IMR-90 (cell line): Measurements from ENCODE around the gene LYRM7. TPM values are rescaled to one million over a fixed set of nuclear protein-coding genes. Genes with fewer than 3 reads are reported as not detected.

Experiments used
- ATAC-seq: fragments of 200-7000 bp; cut with Tn5 transposase; 2 replicates; pipeline ENCODE4 v1.9.1; 2020; ENCODE audit warnings: low read depth, mild to moderate bottlenecking, moderate library complexity
- BruUV-seq: library from RNA; stranded (reverse); fragments of 400-500 nt; replicated peaks from 2 replicates; lab custom pipeline; 2021; lab: Mats Ljungman, UMichigan
- CTCF ChIA-PET: fragments of 300-600 bp; formaldehyde crosslinking; extraction: SDS; loops from one replicate; lab custom pipeline; 2021; ENCODE audit warnings: antibody characterized with exemption; lab: Yijun Ruan, JAX
- POLR2A ChIA-PET: fragments of 300-600 bp; sonication (Branson Sonifier 250); formaldehyde crosslinking; loops from one replicate; lab custom pipeline; 2022; ENCODE audit warnings: antibody characterized with exemption; ENCODE audit not compliant: unreplicated experiment; lab: Charles Lee
- DNase-seq: peaks from one replicate; pipeline ENCODE4 v3.0.0; 2013
- H2AFZ ChIP-seq: replicated peaks from 2 replicates; pipeline ENCODE3; 2013; ENCODE audit warnings: low read length, mild to moderate bottlenecking; ENCODE audit not compliant: poor library complexity
- H2AK5ac ChIP-seq: 2 replicates; pipeline ENCODE4 v1.6.1; 2013; ENCODE audit warnings: low read depth, low read length, inconsistent platforms
- H2AK9ac ChIP-seq: replicated peaks from 2 replicates; pipeline ENCODE3; 2013; ENCODE audit warnings: mild to moderate bottlenecking, low read depth, low read length, moderate library complexity; ENCODE audit not compliant: poor library complexity
- H2BK120ac ChIP-seq: 2 replicates; pipeline ENCODE4 v1.6.1; 2013; ENCODE audit warnings: low read depth, low read length, inconsistent platforms
- H2BK15ac ChIP-seq: 3 replicates; pipeline ENCODE4 v1.6.1; 2013; ENCODE audit warnings: low read depth, low read length, inconsistent platforms
- H2BK20ac ChIP-seq: 2 replicates; pipeline ENCODE4 v1.6.1; 2013; ENCODE audit warnings: low read depth, mild to moderate bottlenecking, inconsistent platforms, low read length, moderate library complexity
- H2BK5ac ChIP-seq: 2 replicates; pipeline ENCODE4 v1.6.1; 2013; ENCODE audit warnings: mild to moderate bottlenecking, low read depth, low read length, inconsistent platforms; ENCODE audit not compliant: poor library complexity, severe bottlenecking
- H3K14ac ChIP-seq: replicated peaks from 2 replicates; pipeline ENCODE4 v1.6.1; 2013; ENCODE audit warnings: low read depth, low read length, inconsistent platforms
- H3K18ac ChIP-seq: 2 replicates; pipeline ENCODE4 v1.6.1; 2013; ENCODE audit warnings: low read depth, low read length, control low read depth
- H3K23ac ChIP-seq: 2 replicates; pipeline ENCODE4 v1.6.1; 2013; ENCODE audit warnings: low read depth, low read length, inconsistent platforms
- H3K27ac ChIP-seq: 2 replicates; pipeline ENCODE4 v1.5.1; 2013; ENCODE audit warnings: mild to moderate bottlenecking, control low read depth, low read length; ENCODE audit not compliant: insufficient read depth
- H3K27me3 ChIP-seq: 2 replicates; pipeline ENCODE4 v1.6.1; 2013; ENCODE audit warnings: low read length; ENCODE audit not compliant: control insufficient read depth, insufficient read depth
- H3K36me3 ChIP-seq: 2 replicates; pipeline ENCODE4 v1.6.1; 2013; ENCODE audit warnings: low read length, mixed read lengths; ENCODE audit not compliant: control insufficient read depth, insufficient read depth
- H3K4ac ChIP-seq: 2 replicates; pipeline ENCODE4 v1.6.1; 2013; ENCODE audit warnings: low read depth, low read length, inconsistent platforms
- H3K4me1 ChIP-seq: 2 replicates; pipeline ENCODE4 v1.6.1; 2013; ENCODE audit warnings: low read length, mixed read lengths; ENCODE audit not compliant: control insufficient read depth, insufficient read depth
- H3K4me2 ChIP-seq: 2 replicates; pipeline ENCODE4 v1.6.1; 2013; ENCODE audit warnings: low read depth, mild to moderate bottlenecking, control low read depth, low read length, moderate library complexity
- H3K4me3 ChIP-seq: 2 replicates; pipeline ENCODE4 v1.5.1; 2013; ENCODE audit warnings: low read depth, mild to moderate bottlenecking, control low read depth, low read length, moderate library complexity; ENCODE audit not compliant: insufficient read depth
- H3K56ac ChIP-seq: 2 replicates; pipeline ENCODE4 v1.6.1; 2013; ENCODE audit warnings: low read length, inconsistent platforms; ENCODE audit not compliant: insufficient read depth; ENCODE audit errors: extremely low read depth
- H3K79me1 ChIP-seq, 2 experiments: 2 replicates each; pipeline ENCODE4 v1.6.1; 2013; ENCODE audit warnings: low read length in 2 of 2, inconsistent platforms in 1 of 2, low read depth in 1 of 2
- H3K9ac ChIP-seq: 2 replicates; pipeline ENCODE4 v1.6.1; 2013; ENCODE audit warnings: low read depth, low read length, control low read depth
- H3K9me1 ChIP-seq: 2 replicates; pipeline ENCODE4 v1.6.1; 2013; ENCODE audit warnings: low read length, inconsistent platforms; ENCODE audit not compliant: insufficient read depth
- H3K9me3 ChIP-seq: 2 replicates; pipeline ENCODE4 v1.6.1; 2013; ENCODE audit warnings: low read length; ENCODE audit not compliant: control insufficient read depth, insufficient read depth
- H4K20me1 ChIP-seq: 2 replicates; pipeline ENCODE4 v1.6.1; 2013; ENCODE audit warnings: low read length, inconsistent platforms; ENCODE audit not compliant: insufficient read depth
- H4K5ac ChIP-seq: 2 replicates; pipeline ENCODE4 v1.6.1; 2013; ENCODE audit warnings: mild to moderate bottlenecking, low read depth, low read length, control low read depth
- H4K8ac ChIP-seq, 2 experiments: 2 replicates each; pipeline ENCODE4 v1.6.1; 2013; ENCODE audit warnings: low read depth in 2 of 2, low read length in 2 of 2, control low read depth in 1 of 2, inconsistent platforms in 1 of 2
- H4K91ac ChIP-seq: 2 replicates; pipeline ENCODE4 v1.6.1; 2013; ENCODE audit warnings: low read depth, low read length, inconsistent platforms; ENCODE audit not compliant: insufficient read depth
- CEBPB ChIP-seq: IDR thresholded peaks from 2 replicates; pipeline ENCODE4 v1.6.1; 2012; ENCODE audit warnings: low read depth, low read length, improper control_type of control experiment
- CHD1 ChIP-seq: IDR thresholded peaks from 2 replicates; pipeline ENCODE4 v1.6.1; 2012; ENCODE audit warnings: low read depth, low read length, improper control_type of control experiment
- FOS ChIP-seq: fragments of 150-350 bp; IDR thresholded peaks from 2 replicates; pipeline ENCODE4 v1.6.1; 2016; ENCODE audit warnings: low read depth, low read length
- MAFK ChIP-seq: IDR thresholded peaks from 2 replicates; pipeline ENCODE4 v1.6.1; 2012; ENCODE audit warnings: low read depth, low read length, improper control_type of control experiment
- MAZ ChIP-seq: IDR thresholded peaks from 2 replicates; pipeline ENCODE4 v1.6.1; 2012; ENCODE audit warnings: low read depth, mild to moderate bottlenecking, low read length, improper control_type of control experiment, moderate library complexity, borderline replicate concordance
- MXI1 ChIP-seq: IDR thresholded peaks from 2 replicates; pipeline ENCODE4 v1.6.1; 2012; ENCODE audit warnings: low read depth, mild to moderate bottlenecking, low read length, moderate library complexity, borderline replicate concordance
- NFE2L2 ChIP-seq: fragments of 150-350 bp; IDR thresholded peaks from 2 replicates; pipeline ENCODE4 v1.6.1; 2016; ENCODE audit warnings: low read depth, mild to moderate bottlenecking, low read length
- POLR2A ChIP-seq: IDR thresholded peaks from 2 replicates; pipeline ENCODE4 v1.6.1; 2012; ENCODE audit warnings: mild to moderate bottlenecking, low read depth, low read length
- RAD21 ChIP-seq: IDR thresholded peaks from 2 replicates; pipeline ENCODE4 v1.6.1; 2012; ENCODE audit warnings: low read length, improper control_type of control experiment
- RCOR1 ChIP-seq: IDR thresholded peaks from 2 replicates; pipeline ENCODE4 v1.6.1; 2012; ENCODE audit warnings: mild to moderate bottlenecking, low read length, improper control_type of control experiment; ENCODE audit not compliant: insufficient replicate concordance
- RFX5 ChIP-seq: IDR thresholded peaks from 2 replicates; pipeline ENCODE4 v1.8.0; 2012; ENCODE audit warnings: low read depth, mild to moderate bottlenecking, low read length, moderate library complexity
- SMC3 ChIP-seq: fragments of 150-350 bp; IDR thresholded peaks from 2 replicates; pipeline ENCODE4 v1.6.1; 2016; ENCODE audit warnings: low read depth, mild to moderate bottlenecking, antibody characterized with exemption, low read length, moderate library complexity
- WGBS, 2 experiments: methylation state at CpG; one replicate each; pipeline versions ENCODE4 v1.1.5 to v1.1.7; 2013; ENCODE audit warnings: missing lambda C conversion rate in 2 of 2; ENCODE audit not compliant: insufficient read length in 1 of 2; ENCODE audit errors: extremely low coverage in 2 of 2; 5-methylcytosine and 5-hydroxymethylcytosine counted together
- dilution Hi-C: fragments of 300-500 bp; cut with HindIII; formaldehyde crosslinking; loops from one replicate; pipeline ENCODE4 v1.14.3; 2018; ENCODE audit warnings: low sequenced_read_pairs; ENCODE audit not compliant: unreplicated experiment
- in situ Hi-C: fragments of 300-500 bp; cut with MboI; formaldehyde crosslinking; loops from 3 replicates; pipeline ENCODE4 v1.14.3; 2019; ENCODE audit warnings: low sequenced_read_pairs, inconsistent platforms, mixed read lengths
- intact Hi-C: fragments of 100-400 bp; cut with micrococcal nuclease; formaldehyde crosslinking; loops from 2 replicates; pipeline ENCODE4 v1.10.0; 2022
- polyA plus RNA-seq, 3 experiments: library from polyadenylated mRNA; depleted of rRNA; stranded (reverse); fragments of >200 nt; gene quantifications; 2 replicates each; pipeline ENCODE4 v1.2.3, GENCODE V29; 2012; ENCODE audit warnings: low replicate concordance in 1 of 3
- total RNA-seq: library from RNA; depleted of rRNA; stranded (reverse); fragments of >200 nt; gene quantifications from 2 replicates; pipeline ENCODE4 v1.2.3, GENCODE V29; 2012
- TF ChIP-seq, protein P1 (sequence below): fragments of 150-350 bp; IDR thresholded peaks from 2 replicates; pipeline ENCODE4 v1.6.1; 2016; ENCODE audit warnings: low read depth, mild to moderate bottlenecking, low read length, moderate library complexity, borderline replicate concordance
- TF ChIP-seq, protein P2 (sequence below): conservative IDR thresholded peaks from 2 replicates; pipeline ENCODE4 v1.5.1; 2012; ENCODE audit warnings: mild to moderate bottlenecking, low read depth, low read length, improper control_type of control experiment

LYRM7 gene
- total and polyA plus RNA-seq, 2 of the 4 experiments (the other 2 are of a cell fraction), result 2.5 to 3.4 TPM

DNA sequence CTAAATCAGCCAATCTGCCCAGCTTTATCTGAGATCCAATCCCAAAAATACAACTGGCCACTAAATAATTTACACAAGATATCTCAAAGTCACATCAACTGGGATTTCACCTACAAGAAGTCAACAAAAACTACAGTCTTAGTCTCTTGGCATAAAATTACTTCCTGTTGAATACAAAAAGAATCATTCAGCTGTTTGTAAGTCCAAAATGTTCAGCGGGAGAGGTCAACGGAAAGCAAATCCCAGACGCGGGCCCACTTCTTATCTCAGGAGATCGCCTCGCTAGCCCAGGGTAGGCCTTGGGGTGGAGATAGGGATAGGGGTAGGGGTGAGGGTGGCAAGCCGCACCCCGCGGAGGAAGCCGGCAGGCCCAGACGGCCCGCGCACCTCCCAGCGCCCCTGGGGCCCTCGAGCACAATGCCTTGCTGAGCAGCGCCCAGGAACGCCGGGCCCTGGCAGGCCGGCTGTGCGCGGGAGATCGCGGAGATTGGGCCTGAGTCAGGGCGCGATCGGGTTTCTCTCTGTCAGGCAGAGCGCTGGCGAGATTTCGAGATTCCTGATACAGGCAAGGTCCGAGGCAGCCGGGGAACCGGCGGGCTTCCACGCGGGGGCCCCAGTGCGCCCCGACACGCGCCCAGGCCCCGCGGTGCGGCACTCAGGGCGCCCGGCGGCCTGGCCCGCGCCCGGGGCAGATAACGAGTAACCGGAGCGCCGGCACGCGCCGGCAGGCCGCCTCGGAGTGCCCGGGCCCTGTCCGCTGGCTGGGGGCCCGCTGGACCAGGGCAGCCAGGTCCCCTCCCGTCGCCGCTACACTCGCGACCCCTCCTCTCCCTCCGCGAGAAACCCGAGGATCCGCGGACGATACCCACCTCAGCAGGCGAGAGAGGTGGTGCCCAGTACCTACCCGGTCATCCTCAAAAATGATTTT lies 6.3 kb upstream of the LYRM7 start:
- ATAC-seq (peak; percentile 78), DNase-seq (peak; percentile 84)
- intact Hi-C loops (loop anchor here (1.0 to 5.0 kb wide), 4 partner anchors 100 to 253 kb away; partner anchors contain the start of gene CDC42SE2), dilution Hi-C loops (no loop called here), in situ Hi-C loops (loop anchor here (10.0 kb wide), 2 partner anchors 110 to 220 kb away; no protein-coding TSS in a partner anchor)
- no TSS peak for BruUV-seq
- Histone ChIP-seq H2AK9ac (peak overlapping the region; percentile 98), H3K4ac (peak overlapping the region; percentile 96), H3K14ac (peak overlapping the region; percentile 93), H4K20me1 (no peaks in the 10 kb centered on the region), H2BK5ac (peak overlapping the region; percentile 88), H3K27me3 (no peaks in the 10 kb centered on the region), H2BK120ac (peak overlapping the region; percentile 45), H4K91ac (peak overlapping the region; percentile 88), H3K79me1 (peaks cover 8 to 16% of the 10 kb centered on the region in 2 experiments; a peak in 3 of 4 replicates), H3K4me1 (peaks cover 3% of the 10 kb centered on the region; the same call in 1 of the 2 replicates), H4K8ac (peak overlapping the region; percentile 78 to 92), H2BK20ac (no peak overlapping the region), H3K56ac (peak overlapping the region; percentile 88), H3K4me3 (peak overlapping the region; percentile 88), H3K18ac (peak overlapping the region; percentile 44; the same call in 1 of the 2 replicates), H2AK5ac (peak overlapping the region; percentile 63), H3K27ac (peak overlapping the region; percentile 92), H3K9me1 (no peaks in the 10 kb centered on the region; the same call in 1 of the 2 replicates), H4K5ac (peak overlapping the region; percentile 51), H2BK15ac (peak overlapping the region; percentile 37; the same call in 1 of the 3 replicates), H3K23ac (peak overlapping the region; percentile 97), H3K9me3 (no peaks in the 10 kb centered on the region), H3K4me2 (peak overlapping the region; percentile 87), H2AFZ (peak overlapping the region; percentile 96), H3K9ac (peak overlapping the region; percentile 93), H3K36me3 (peaks cover 10% of the 10 kb centered on the region)
- ChIA-PET CTCF (interaction anchor here (1.0 kb wide), 1 partner anchor 99 kb away, joined by 5 read pairs; no protein-coding TSS in a partner anchor), POLR2A (no interaction called here)
- WGBS, 2 experiments, result 0% methylated on average over 42 of the region's 73 CpGs; no CpG with 5 or more reads in 1 of the 2 experiments
- TF ChIP-seq, protein P1, sequence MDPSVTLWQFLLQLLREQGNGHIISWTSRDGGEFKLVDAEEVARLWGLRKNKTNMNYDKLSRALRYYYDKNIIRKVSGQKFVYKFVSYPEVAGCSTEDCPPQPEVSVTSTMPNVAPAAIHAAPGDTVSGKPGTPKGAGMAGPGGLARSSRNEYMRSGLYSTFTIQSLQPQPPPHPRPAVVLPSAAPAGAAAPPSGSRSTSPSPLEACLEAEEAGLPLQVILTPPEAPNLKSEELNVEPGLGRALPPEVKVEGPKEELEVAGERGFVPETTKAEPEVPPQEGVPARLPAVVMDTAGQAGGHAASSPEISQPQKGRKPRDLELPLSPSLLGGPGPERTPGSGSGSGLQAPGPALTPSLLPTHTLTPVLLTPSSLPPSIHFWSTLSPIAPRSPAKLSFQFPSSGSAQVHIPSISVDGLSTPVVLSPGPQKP, result no peak
- TF ChIP-seq NFE2L2, result no peak
- no peak for TF ChIP-seq RFX5
- TF ChIP-seq FOS, result no peak
- TF ChIP-seq MXI1, result 0 out of 2 replicates have a peak, but pooled peaks have one; percentile 6
- no peak; the same call in 1 of the 2 replicates for TF ChIP-seq CHD1
- TF ChIP-seq RCOR1, result peak; percentile 12
- peak; percentile 44 for TF ChIP-seq RAD21
- TF ChIP-seq MAFK, result no peak
- TF ChIP-seq MAZ, result no peak; the same call in 1 of the 2 replicates
- TF ChIP-seq CEBPB, result no peak
- peak; percentile 27 for TF ChIP-seq SMC3
- TF ChIP-seq, protein P2, sequence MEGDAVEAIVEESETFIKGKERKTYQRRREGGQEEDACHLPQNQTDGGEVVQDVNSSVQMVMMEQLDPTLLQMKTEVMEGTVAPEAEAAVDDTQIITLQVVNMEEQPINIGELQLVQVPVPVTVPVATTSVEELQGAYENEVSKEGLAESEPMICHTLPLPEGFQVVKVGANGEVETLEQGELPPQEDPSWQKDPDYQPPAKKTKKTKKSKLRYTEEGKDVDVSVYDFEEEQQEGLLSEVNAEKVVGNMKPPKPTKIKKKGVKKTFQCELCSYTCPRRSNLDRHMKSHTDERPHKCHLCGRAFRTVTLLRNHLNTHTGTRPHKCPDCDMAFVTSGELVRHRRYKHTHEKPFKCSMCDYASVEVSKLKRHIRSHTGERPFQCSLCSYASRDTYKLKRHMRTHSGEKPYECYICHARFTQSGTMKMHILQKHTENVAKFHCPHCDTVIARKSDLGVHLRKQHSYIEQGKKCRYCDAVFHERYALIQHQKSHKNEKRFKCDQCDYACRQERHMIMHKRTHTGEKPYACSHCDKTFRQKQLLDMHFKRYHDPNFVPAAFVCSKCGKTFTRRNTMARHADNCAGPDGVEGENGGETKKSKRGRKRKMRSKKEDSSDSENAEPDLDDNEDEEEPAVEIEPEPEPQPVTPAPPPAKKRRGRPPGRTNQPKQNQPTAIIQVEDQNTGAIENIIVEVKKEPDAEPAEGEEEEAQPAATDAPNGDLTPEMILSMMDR, result peak; percentile 37
- peak; percentile 44; the same call in 1 of the 2 replicates for TF ChIP-seq POLR2A
